Measurements from ENCODE around the gene KCNN1.

Gene KCNN1

DNA sequence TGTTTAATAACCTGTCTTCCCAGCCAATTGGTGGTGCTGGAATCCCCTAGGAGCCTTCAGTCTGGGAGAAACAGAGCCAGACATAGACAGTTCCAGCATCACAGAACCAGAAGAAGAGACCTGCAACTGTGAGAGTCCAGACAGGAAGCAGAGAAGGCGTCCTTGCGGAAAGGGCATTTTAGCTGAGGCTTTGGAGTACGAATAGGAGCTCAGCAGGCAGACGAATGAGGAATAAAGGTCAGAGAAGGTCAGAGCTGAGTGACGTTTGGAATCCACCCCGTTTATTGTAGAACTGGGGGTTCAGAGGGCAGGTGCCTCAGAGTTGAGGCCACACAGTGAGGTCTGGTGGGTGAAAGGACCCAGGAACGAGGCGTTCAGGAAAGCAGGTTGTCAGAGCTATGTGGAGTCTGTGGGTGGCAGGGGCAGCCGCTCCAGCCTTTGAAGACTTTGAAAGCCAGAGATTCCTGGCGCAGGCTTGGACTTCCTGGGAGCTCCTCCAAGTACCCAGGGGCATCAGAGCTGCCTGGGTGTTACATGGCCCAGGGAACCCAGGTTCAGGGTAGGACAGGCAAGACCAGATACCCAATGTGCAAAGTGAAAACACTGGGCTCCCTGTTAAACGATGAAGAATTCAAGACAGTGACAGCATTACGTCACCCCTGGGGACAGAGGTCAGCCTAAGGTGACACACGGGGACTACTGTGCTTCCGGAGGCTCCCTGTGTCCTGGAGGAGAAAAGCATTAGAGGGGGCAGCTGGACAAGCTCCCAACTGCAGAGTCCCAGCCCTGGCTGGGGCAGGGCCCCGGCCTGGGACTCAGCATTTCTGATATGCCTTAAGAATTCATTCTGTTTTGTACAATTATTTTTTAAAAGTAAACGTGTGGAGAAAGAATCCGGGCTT is 46.6 kb downstream of the KCNN1 start:
- no peak for DNase-seq (ENCODE audit: low read depth)
- H3K4me3 ChIP-seq (ENCODE audit: low read depth, low read length), result no peak overlapping the region
- TF ChIP-seq, protein P1, sequence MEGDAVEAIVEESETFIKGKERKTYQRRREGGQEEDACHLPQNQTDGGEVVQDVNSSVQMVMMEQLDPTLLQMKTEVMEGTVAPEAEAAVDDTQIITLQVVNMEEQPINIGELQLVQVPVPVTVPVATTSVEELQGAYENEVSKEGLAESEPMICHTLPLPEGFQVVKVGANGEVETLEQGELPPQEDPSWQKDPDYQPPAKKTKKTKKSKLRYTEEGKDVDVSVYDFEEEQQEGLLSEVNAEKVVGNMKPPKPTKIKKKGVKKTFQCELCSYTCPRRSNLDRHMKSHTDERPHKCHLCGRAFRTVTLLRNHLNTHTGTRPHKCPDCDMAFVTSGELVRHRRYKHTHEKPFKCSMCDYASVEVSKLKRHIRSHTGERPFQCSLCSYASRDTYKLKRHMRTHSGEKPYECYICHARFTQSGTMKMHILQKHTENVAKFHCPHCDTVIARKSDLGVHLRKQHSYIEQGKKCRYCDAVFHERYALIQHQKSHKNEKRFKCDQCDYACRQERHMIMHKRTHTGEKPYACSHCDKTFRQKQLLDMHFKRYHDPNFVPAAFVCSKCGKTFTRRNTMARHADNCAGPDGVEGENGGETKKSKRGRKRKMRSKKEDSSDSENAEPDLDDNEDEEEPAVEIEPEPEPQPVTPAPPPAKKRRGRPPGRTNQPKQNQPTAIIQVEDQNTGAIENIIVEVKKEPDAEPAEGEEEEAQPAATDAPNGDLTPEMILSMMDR (IDR thresholded peaks at IDR 0.05; ENCODE audit: insufficient read depth, low read depth, low read length, missing control alignments), result no peak

DNA sequence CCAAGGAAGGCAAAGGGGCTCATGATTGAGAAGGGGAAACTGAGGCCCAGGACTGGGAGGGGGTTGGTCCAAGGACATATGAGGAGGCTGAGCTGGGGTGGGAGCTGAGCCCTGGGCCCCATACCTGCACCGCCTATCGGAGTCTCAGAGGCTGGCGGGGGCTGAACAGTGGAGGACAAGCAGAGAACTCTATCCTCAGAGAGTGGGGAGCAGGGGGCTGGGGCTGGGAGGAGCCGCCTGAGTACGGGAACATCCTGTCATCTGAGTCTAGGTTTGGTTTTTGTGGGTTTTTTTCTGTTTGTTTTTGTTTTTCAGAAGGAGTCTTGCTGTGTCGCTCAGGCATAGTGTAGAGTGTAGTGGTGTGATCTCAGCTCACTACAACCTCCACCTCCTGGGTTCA is 47.3 kb downstream of the KCNN1 start:
- H3K4me3 ChIP-seq (ENCODE audit: low read depth, low read length), result no peak overlapping the region
- no peak for DNase-seq (ENCODE audit: low read depth)
- TF ChIP-seq, protein P1 (IDR thresholded peaks at IDR 0.05; ENCODE audit: insufficient read depth, low read depth, low read length, missing control alignments), result no peak

DNA sequence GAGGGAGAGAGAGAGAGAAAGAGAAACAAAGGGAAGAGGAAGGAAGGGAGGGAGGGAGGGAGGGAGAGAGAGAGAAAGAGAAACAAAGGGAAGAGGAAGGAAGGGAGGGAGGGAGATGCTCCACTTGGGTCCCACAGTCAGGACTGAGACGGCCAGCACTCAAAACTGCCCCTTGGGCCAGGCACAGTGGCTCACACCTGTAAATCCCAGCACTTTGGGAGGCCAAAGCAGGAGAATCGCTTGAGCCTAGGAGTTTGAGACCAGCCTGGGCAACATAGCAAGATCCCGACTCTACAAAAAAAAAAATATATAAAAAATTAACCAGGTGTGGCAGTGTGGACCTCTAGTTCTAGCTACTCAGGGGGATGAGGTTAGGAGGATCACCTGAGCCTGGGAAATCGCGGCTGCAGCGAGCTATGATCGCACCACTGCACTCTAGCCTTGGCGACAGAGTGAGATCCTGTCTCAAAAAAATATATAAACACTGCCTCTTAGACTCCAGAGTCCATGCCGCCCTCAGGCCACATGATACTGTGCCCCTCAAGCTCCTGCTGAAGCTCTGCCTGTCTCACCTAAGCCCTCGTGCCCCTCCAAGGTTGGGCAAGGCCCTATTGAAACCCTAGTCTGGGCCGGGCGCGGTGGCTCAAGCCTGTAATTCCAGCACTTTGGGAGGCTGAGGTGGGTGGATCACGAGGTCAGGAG is 49.5 kb downstream of the KCNN1 start:
- TF ChIP-seq, protein P1 (IDR thresholded peaks at IDR 0.05; ENCODE audit: insufficient read depth, low read depth, low read length, missing control alignments), result no peak
- no peak for DNase-seq (ENCODE audit: low read depth)
- no peak overlapping the region for H3K4me3 ChIP-seq (ENCODE audit: low read depth, low read length)

DNA sequence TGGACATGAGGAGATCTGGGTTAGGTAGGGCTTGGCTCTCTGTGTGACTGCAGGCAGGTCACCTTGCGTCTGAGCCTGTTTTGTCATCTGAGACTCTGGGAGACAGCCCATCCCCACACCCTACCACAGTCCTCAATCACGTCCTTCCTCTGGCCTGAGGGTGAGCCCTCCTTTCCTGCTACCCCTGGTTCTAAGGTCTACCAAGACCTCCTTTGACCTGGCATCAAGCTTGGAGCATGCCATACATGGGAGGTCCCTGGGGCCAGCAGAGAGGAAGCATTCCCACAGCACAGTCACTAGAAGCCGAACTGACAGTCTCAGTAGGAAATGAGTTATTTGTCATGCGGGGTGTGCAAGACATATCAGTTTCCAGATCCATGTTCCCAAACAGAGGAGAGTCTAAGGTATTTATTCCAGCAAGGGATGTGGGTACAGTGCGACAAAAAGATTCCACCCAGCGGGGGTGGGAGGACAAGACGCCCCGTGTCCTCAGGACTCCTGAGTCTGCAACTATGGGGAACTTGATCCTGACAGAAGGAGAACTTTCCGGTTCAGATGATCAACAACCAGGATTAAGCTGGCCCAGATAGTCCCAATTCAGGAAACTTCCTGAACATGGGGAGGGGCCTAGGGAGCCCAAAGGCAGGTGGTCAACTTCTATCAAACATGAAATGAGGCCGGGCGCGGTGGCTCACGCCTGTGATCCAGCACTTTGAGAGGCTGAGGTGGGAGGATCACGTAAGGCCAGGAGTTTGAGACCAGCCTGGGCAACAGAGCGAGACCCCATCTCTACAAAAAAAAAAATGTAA is 50.6 kb downstream of the KCNN1 start:
- no peak overlapping the region for H3K4me3 ChIP-seq (ENCODE audit: low read depth, low read length)

DNA sequence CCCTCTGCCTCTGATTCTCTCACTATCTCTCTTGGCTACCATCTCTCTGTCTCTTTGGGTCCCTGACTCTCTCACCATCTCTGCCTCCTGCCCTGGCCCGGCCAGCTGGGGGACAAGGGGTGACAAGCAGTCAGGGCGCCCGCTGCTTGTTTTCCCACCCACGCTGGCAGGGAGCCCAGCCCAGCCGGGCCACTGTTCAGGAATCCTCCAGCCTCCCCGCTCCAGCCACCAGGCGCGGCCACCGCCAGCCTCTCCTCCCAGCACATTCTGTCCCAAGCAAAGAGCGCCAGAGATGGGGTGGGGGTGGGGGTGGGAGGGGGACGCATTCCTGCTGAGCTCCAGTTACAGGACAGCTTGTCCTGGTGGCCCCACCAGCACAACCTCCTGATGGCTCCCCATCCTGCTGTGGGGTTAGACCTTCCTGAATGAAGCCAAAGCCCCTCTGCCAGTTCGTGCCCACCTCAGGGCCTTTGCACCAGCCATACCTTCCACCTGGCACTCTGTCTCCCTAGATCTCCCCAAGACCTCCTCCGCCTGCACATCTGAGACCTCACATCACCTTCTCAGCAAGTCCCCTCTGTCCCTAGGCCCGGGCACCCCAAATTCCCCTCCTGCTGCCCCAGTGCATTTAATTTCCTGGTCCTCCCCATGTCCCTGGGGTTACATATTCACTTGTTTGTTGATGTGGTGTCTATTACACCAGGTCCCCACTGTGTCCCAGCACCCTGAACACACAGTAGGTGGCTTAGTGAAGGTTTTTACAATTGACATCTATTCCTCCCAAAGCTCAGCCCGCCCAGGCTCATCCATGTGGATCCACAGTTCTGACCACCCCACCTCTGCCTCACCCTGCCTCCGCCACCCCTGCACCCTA is 53.5 kb downstream of the KCNN1 start:
- H3K4me3 ChIP-seq (ENCODE audit: low read depth, low read length), result no peak overlapping the region
- TF ChIP-seq, protein P1 (IDR thresholded peaks at IDR 0.05; ENCODE audit: insufficient read depth, low read depth, low read length, missing control alignments), result no peak
- no peak for DNase-seq (ENCODE audit: low read depth)

More for the DNA sequence above, 50.6 kb downstream of the KCNN1 start:
- TF ChIP-seq, protein P1 (IDR thresholded peaks at IDR 0.05; ENCODE audit: insufficient read depth, low read depth, low read length, missing control alignments), result no peak
- DNase-seq (ENCODE audit: low read depth), result no peak
